HG03520 (cell line): Measurements from ENCODE around the gene IFI30.

ENCODE experiments used
- ATAC-seq: cut with Tn5 transposase; IDR thresholded peaks from one replicate; pipeline ENCODE4 v1.9.1; 2021; ENCODE audit warnings: mild to moderate bottlenecking, moderate library complexity; ENCODE audit not compliant: unreplicated experiment

The IFI30 gene

DNA sequence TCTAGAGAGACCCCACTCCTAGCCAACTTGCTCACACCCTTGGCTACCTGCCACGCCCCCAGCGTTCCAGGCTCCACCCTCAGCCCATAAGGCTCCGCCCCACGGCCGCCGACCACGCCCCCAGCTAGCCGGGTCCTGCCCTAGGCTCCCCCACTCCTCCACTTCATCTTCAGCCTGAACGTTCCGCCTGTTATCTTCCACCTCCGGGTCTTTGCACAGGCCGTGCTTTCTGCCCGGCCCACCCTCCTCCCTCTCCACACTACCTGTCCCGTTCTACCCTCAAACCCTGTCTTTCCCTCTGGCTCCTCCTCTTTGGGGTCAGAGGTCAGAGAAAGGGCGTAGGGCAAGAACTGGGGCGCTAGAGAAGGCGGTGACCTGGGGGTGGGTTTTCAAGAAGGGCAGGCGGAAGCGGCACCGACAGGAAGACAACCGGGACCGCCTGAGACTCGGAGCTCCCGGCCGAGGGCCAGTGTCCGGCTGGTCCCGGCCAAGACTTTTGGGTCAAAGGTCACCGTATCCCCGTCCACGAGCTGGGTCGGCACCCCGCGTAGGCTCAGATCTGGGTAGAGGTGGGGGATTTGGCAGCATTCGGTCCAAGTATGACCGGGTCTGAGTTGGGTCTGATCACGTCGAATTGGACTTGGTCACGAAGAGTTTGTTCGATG, 50.4 kb downstream of the IFI30 start:
- no peak for ATAC-seq

DNA sequence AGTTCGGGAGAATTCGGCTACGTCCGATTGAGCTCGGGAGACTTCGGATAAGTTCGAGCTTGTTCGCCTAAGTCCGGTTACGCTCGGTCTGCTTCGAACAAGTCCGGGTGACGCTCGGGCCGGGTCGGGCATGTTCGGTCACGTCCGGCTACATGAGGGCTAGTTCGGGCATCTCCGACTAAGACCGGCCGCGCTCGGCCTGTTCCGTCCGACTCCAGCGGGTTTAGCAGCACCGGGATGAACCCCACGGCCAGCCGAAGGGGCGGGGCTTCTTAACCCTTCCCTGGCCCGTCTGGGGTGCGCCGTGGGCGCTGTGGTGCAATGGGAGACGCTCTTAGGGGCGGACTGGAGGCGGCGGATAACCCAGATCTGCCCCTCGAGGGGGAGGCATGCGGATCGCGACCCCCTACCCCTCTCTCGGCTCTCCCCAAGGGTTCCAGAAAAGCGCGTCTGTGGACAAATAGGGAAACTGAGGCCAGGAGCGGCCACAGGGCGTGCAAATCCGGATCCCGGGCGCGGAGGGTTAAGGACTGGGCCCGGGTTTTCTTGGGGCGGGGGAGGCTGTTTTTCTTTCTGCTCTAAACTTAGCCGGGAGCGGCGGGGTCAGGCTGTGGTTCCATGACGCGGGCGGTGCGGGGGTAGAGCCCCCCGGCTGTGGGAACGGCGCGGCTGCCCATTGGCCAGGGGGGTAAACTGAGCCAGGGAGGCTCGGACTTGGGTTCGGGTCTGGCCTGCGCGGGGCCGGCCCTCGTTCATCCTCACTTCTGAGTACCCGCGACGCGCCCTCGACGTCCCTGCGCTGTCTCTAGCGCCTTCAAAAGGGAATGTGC, 51.1 kb downstream of the IFI30 start:
- peak; percentile 86 for ATAC-seq

DNA sequence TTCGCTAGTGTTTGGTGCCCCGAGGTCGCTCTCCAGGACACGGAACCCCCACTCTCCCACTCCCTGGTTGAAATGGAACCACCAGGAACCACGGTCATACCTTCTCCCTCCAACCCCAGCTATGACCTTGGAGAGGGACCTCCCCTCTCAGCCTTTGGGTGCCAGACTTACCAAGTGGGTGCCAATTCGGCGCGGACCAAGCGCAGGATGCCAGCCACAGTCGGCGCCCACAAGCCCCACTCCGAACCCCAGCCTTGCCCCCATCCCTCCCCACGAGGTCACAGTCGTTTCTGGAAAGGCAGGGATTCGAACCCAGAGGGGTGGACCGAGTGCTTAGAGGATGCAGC, 51.7 kb downstream of the IFI30 start:
- no peak for ATAC-seq

DNA sequence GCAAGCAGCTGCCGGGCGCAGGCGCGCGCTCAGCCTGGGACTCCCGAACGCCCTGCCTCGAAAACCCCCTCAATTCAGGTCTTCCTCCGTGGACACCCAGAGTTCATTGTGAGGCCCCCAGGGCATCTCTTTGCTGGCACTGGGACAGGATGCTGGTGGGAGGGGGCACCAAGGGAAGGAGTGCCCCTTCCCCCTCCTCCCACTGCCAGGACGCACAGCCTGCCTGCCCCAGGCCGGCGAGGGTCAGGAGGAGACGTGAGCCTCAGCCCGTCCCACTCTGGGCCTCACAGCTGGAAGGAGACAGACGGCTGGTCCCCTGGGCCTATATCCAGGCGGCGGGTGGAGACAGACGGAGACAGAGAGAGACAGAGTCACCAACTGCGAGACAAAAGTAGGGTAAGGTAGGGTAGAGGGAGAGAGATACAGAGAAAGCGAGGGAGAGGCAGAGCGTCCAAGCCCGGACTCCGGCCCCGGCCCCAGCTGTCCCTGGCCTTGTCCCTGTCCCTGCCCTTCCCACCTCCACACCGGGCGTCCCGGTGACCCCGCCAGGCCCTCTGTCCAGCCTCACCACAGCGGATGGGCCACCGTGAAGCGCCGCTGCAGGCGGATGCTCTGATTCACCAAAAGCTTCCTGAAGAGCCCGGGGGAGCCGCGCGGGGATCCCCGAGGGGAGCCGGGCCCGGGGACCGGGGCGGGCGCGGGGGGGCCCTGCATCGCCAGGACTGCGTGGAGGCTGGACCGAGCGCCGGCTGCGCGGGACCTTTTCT, 52.3 kb downstream of the IFI30 start, which contains the start of gene PDE4C:
TSS of gene PDE4C (minus strand) at position 737 of the 767 bp plus-strand sequence. CDS start at position 714, 23 bp downstream.
- no peak for ATAC-seq

DNA sequence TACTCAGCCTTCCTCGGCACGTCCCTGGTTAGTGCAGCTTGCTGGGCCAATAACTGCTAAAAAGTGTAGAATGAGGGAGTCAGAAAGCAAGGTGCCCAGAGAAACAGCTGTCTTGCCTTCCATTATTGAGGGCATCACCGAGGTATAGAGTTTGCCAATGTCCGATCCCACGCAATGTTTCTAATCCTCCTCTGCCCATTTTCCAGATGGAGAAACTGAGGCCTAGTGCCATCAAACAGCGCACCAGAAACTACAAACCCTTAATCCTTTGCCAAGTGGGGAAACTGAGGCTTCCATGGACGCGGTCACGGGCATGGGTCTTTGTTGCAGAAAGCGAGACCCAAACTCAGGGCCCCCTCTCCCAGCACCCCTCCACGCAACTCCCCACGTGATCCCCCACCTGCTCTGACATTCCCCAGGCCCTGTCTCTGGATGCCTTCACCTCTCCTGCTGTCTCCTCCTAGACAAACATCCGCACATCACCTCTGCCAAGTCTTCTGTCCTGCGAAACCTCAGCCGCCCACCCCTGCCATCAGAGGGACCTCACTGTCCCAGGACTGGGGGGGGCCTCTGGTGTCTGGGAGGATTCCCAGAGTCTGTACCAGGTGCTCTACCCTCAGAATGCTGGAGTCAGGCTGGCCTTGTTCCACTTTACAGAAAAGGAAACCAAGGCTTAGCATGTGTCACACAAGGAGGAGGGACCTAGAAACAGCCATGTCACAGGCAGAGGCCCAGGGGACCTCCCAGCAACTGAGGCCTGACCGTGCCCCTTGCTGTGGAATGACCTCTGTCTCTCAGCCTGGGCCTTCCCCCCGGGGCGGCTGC, 53.6 kb downstream of the IFI30 start:
- no peak for ATAC-seq
